H1 (cell line): ENCODE data around the gene VIPR1. TPM values are rescaled to one million over a fixed set of nuclear protein-coding genes. Genes with fewer than 3 reads are reported as not detected.

Source experiments
- ATF2 ChIP-seq: IDR thresholded peaks from 2 replicates; pipeline ENCODE4 v1.6.1; 2012; ENCODE audit warnings: low read length, inconsistent platforms
- E2F6 ChIP-seq: IDR thresholded peaks from 2 replicates; pipeline ENCODE4 v1.6.1; 2012; ENCODE audit warnings: inconsistent platforms
- MAFK ChIP-seq: IDR thresholded peaks from 2 replicates; pipeline ENCODE4 v1.6.1; 2012; ENCODE audit warnings: low read depth, mild to moderate bottlenecking, improper control_type of control experiment, low read length
- NANOG ChIP-seq: IDR thresholded peaks from 2 replicates; pipeline ENCODE4 v1.6.1; 2011; ENCODE audit warnings: low read length, low read depth, mild to moderate bottlenecking, inconsistent platforms; ENCODE audit not compliant: insufficient read depth, poor library complexity, severe bottlenecking
- POU5F1 ChIP-seq: IDR thresholded peaks from 2 replicates; pipeline ENCODE4 v1.6.1; 2011; ENCODE audit warnings: low read depth, mild to moderate bottlenecking, low read length, moderate library complexity
- SAP30 ChIP-seq: fragments of 300-600 bp; sonication (generic); IDR thresholded peaks from 2 replicates; pipeline ENCODE4 v1.7.1; 2012; ENCODE audit warnings: low read length, moderate library complexity, mild to moderate bottlenecking, inconsistent platforms; ENCODE audit not compliant: insufficient read depth, insufficient replicate concordance
- SRF ChIP-seq: IDR thresholded peaks from 2 replicates; pipeline ENCODE4 v1.6.1; 2011; ENCODE audit warnings: mild to moderate bottlenecking, low read depth, low read length, moderate library complexity
- polyA plus RNA-seq, 7 experiments: library from polyadenylated mRNA; depleted of rRNA in 3 of 7; stranded (reverse) in 5 of 7; unstranded in 2 of 7; fragments of >200 nt in 5 of 7; fragments of 200-250 nt in 2 of 7; gene quantifications; 1 replicate in 5 of 7; 2 replicates in 1 of 7; 4 replicates in 1 of 7; pipeline versions ENCODE4 v1.2.1 to v1.2.3, GENCODE V29; 2011 to 2013; ENCODE audit warnings: missing spikeins in 2 of 7, mixed read lengths in 2 of 7
- total RNA-seq: library from RNA; stranded (reverse); fragmentation: NEBNext Ultra II Directional; extraction: Animal tissue kit (Norgen Biotek cat#: 25700); gene quantifications from 2 replicates; pipeline ENCODE4 v1.2.1, GENCODE V29; 2021
- TF ChIP-seq, protein P1 (sequence below): fragments of 300-600 bp; sonication (generic); IDR thresholded peaks from 2 replicates; pipeline ENCODE4 v1.7.1; 2012; ENCODE audit warnings: low read length, moderate library complexity, mild to moderate bottlenecking, inconsistent platforms; ENCODE audit not compliant: insufficient replicate concordance

Gene VIPR1
- total and polyA plus RNA-seq, 2 of the 8 experiments (the other 6 are each of a cell fraction or from before 2014, with no cell fraction given): 7.8 to 10.1 TPM

- TF ChIP-seq, protein P1, sequence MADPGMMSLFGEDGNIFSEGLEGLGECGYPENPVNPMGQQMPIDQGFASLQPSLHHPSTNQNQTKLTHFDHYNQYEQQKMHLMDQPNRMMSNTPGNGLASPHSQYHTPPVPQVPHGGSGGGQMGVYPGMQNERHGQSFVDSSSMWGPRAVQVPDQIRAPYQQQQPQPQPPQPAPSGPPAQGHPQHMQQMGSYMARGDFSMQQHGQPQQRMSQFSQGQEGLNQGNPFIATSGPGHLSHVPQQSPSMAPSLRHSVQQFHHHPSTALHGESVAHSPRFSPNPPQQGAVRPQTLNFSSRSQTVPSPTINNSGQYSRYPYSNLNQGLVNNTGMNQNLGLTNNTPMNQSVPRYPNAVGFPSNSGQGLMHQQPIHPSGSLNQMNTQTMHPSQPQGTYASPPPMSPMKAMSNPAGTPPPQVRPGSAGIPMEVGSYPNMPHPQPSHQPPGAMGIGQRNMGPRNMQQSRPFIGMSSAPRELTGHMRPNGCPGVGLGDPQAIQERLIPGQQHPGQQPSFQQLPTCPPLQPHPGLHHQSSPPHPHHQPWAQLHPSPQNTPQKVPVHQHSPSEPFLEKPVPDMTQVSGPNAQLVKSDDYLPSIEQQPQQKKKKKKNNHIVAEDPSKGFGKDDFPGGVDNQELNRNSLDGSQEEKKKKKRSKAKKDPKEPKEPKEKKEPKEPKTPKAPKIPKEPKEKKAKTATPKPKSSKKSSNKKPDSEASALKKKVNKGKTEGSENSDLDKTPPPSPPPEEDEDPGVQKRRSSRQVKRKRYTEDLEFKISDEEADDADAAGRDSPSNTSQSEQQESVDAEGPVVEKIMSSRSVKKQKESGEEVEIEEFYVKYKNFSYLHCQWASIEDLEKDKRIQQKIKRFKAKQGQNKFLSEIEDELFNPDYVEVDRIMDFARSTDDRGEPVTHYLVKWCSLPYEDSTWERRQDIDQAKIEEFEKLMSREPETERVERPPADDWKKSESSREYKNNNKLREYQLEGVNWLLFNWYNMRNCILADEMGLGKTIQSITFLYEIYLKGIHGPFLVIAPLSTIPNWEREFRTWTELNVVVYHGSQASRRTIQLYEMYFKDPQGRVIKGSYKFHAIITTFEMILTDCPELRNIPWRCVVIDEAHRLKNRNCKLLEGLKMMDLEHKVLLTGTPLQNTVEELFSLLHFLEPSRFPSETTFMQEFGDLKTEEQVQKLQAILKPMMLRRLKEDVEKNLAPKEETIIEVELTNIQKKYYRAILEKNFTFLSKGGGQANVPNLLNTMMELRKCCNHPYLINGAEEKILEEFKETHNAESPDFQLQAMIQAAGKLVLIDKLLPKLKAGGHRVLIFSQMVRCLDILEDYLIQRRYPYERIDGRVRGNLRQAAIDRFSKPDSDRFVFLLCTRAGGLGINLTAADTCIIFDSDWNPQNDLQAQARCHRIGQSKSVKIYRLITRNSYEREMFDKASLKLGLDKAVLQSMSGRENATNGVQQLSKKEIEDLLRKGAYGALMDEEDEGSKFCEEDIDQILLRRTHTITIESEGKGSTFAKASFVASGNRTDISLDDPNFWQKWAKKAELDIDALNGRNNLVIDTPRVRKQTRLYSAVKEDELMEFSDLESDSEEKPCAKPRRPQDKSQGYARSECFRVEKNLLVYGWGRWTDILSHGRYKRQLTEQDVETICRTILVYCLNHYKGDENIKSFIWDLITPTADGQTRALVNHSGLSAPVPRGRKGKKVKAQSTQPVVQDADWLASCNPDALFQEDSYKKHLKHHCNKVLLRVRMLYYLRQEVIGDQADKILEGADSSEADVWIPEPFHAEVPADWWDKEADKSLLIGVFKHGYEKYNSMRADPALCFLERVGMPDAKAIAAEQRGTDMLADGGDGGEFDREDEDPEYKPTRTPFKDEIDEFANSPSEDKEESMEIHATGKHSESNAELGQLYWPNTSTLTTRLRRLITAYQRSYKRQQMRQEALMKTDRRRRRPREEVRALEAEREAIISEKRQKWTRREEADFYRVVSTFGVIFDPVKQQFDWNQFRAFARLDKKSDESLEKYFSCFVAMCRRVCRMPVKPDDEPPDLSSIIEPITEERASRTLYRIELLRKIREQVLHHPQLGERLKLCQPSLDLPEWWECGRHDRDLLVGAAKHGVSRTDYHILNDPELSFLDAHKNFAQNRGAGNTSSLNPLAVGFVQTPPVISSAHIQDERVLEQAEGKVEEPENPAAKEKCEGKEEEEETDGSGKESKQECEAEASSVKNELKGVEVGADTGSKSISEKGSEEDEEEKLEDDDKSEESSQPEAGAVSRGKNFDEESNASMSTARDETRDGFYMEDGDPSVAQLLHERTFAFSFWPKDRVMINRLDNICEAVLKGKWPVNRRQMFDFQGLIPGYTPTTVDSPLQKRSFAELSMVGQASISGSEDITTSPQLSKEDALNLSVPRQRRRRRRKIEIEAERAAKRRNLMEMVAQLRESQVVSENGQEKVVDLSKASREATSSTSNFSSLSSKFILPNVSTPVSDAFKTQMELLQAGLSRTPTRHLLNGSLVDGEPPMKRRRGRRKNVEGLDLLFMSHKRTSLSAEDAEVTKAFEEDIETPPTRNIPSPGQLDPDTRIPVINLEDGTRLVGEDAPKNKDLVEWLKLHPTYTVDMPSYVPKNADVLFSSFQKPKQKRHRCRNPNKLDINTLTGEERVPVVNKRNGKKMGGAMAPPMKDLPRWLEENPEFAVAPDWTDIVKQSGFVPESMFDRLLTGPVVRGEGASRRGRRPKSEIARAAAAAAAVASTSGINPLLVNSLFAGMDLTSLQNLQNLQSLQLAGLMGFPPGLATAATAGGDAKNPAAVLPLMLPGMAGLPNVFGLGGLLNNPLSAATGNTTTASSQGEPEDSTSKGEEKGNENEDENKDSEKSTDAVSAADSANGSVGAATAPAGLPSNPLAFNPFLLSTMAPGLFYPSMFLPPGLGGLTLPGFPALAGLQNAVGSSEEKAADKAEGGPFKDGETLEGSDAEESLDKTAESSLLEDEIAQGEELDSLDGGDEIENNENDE: no peak
- TF ChIP-seq POU5F1 (no peak), E2F6 (no peak), SRF (no peak), MAFK (no peak), SAP30 (no peak), NANOG (no peak), ATF2 (no peak)
Observed at GRCh38 chr3:42505849-42506410, 3.5 kb downstream of the VIPR1 start (continued).
